Activated naive CD8-positive, alpha-beta T cell (primary cell): ENCODE data around the gene PFDN1.
"Not testable (repeated sequence)": the region's sequence is repeated elsewhere in the genome, so short reads cannot be mapped to it uniquely, and the experiment has no call there.

Experiments
- H3K27ac Mint-ChIP-seq: one replicate; pipeline ENCODE4 v1.8.0; 2021; ENCODE audit warnings: mixed read lengths
- H3K27me3 Mint-ChIP-seq: one replicate; pipeline ENCODE4 v1.8.0; 2021; ENCODE audit warnings: mixed read lengths
- H3K36me3 Mint-ChIP-seq: one replicate; pipeline ENCODE4 v1.8.0; 2021; ENCODE audit warnings: mixed read lengths
- H3K4me1 Mint-ChIP-seq: one replicate; pipeline ENCODE4 v1.8.0; 2021; ENCODE audit warnings: low read depth, mixed read lengths
- H3K4me3 Mint-ChIP-seq: one replicate; pipeline ENCODE4 v1.8.0; 2021; ENCODE audit warnings: mild to moderate bottlenecking, mixed read lengths
- H3K9me3 Mint-ChIP-seq: one replicate; pipeline ENCODE4 v1.8.0; 2021; ENCODE audit warnings: low read depth, mixed read lengths

Gene PFDN1

GRCh38 chr5:140217299-140218026 is 85.4 kb downstream of the PFDN1 start:
- Mint-ChIP-seq H3K27ac (no peak overlapping the region), H3K4me3 (no peak overlapping the region), H3K9me3 (no peaks in the 10 kb centered on the region), H3K27me3 (no peaks in the 10 kb centered on the region), H3K4me1 (peaks cover 26% of the 10 kb centered on the region), H3K36me3 (no peaks in the 10 kb centered on the region)

GRCh38 chr5:140216478-140217074 is 86.3 kb downstream of the PFDN1 start:
- no peak overlapping the region for H3K27ac Mint-ChIP-seq
- H3K27me3 Mint-ChIP-seq: no peaks in the 10 kb centered on the region
- no peaks in the 10 kb centered on the region for H3K9me3 Mint-ChIP-seq
- H3K4me3 Mint-ChIP-seq: no peak overlapping the region
- peaks cover 17% of the 10 kb centered on the region for H3K4me1 Mint-ChIP-seq
- H3K36me3 Mint-ChIP-seq: no peaks in the 10 kb centered on the region

- H3K36me3 Mint-ChIP-seq: peaks cover 2% of the 10 kb centered on the region
- no peak overlapping the region for H3K27ac Mint-ChIP-seq
- peaks cover 7% of the 10 kb centered on the region for H3K4me1 Mint-ChIP-seq
- H3K9me3 Mint-ChIP-seq: no peaks in the 10 kb centered on the region
- H3K4me3 Mint-ChIP-seq: no peak overlapping the region
- no peaks in the 10 kb centered on the region for H3K27me3 Mint-ChIP-seq
Observed at GRCh38 chr5:140215276-140215675, 87.6 kb downstream of the PFDN1 start.

- Mint-ChIP-seq H3K36me3 (peaks cover 2% of the 10 kb centered on the region), H3K27me3 (no peaks in the 10 kb centered on the region), H3K4me1 (peaks cover 3% of the 10 kb centered on the region), H3K4me3 (no peak overlapping the region), H3K9me3 (no peaks in the 10 kb centered on the region), H3K27ac (no peak overlapping the region)
Observed at GRCh38 chr5:140214831-140215230, 88.1 kb downstream of the PFDN1 start.

- Mint-ChIP-seq H3K4me1 (peaks cover 2% of the 10 kb centered on the region), H3K36me3 (peaks cover 2% of the 10 kb centered on the region), H3K9me3 (no peaks in the 10 kb centered on the region), H3K27me3 (no peaks in the 10 kb centered on the region), H3K4me3 (no peak overlapping the region), H3K27ac (no peak overlapping the region)
Observed at GRCh38 chr5:140213370-140213983, 89.4 kb downstream of the PFDN1 start.

- Mint-ChIP-seq H3K4me3 (no peak overlapping the region), H3K36me3 (peaks cover 4% of the 10 kb centered on the region), H3K27ac (no peak overlapping the region), H3K9me3 (no peaks in the 10 kb centered on the region), H3K4me1 (peaks cover 3% of the 10 kb centered on the region), H3K27me3 (no peaks in the 10 kb centered on the region)
Observed at GRCh38 chr5:140208065-140208464, 94.8 kb downstream of the PFDN1 start.

- Mint-ChIP-seq H3K4me3 (no peak overlapping the region), H3K27me3 (no peaks in the 10 kb centered on the region), H3K36me3 (peaks cover 4% of the 10 kb centered on the region), H3K4me1 (peaks cover 3% of the 10 kb centered on the region), H3K27ac (peak overlapping the region; percentile 8), H3K9me3 (no peaks in the 10 kb centered on the region)
Observed at GRCh38 chr5:140207250-140207964, 95.5 kb downstream of the PFDN1 start.

- Mint-ChIP-seq H3K4me3 (no peak overlapping the region), H3K9me3 (no peaks in the 10 kb centered on the region), H3K27me3 (no peaks in the 10 kb centered on the region), H3K36me3 (peaks cover 2% of the 10 kb centered on the region), H3K4me1 (peaks cover 3% of the 10 kb centered on the region), H3K27ac (no peak overlapping the region)
Observed at GRCh38 chr5:140205952-140206351, 96.9 kb downstream of the PFDN1 start.

GRCh38 chr5:140205216-140205615 is 97.7 kb downstream of the PFDN1 start:
- Mint-ChIP-seq H3K27me3 (no peaks in the 10 kb centered on the region), H3K4me3 (no peak overlapping the region), H3K9me3 (no peaks in the 10 kb centered on the region), H3K4me1 (peaks cover 3% of the 10 kb centered on the region), H3K36me3 (peaks cover 2% of the 10 kb centered on the region), H3K27ac (no peak overlapping the region)

GRCh38 chr5:140202610-140203009 is 100.3 kb downstream of the PFDN1 start:
- H3K9me3 Mint-ChIP-seq: no peaks in the 10 kb centered on the region
- no peak overlapping the region for H3K4me3 Mint-ChIP-seq
- peaks cover 4% of the 10 kb centered on the region for H3K36me3 Mint-ChIP-seq
- H3K4me1 Mint-ChIP-seq: peaks cover 2% of the 10 kb centered on the region
- H3K27me3 Mint-ChIP-seq: no peaks in the 10 kb centered on the region
- H3K27ac Mint-ChIP-seq: no peak overlapping the region

GRCh38 chr5:140202078-140202477 is 100.8 kb downstream of the PFDN1 start:
- no peak overlapping the region for H3K4me3 Mint-ChIP-seq
- H3K4me1 Mint-ChIP-seq: no peaks in the 10 kb centered on the region
- H3K27me3 Mint-ChIP-seq: no peaks in the 10 kb centered on the region
- H3K9me3 Mint-ChIP-seq: no peaks in the 10 kb centered on the region
- no peak overlapping the region for H3K27ac Mint-ChIP-seq
- peaks cover 4% of the 10 kb centered on the region for H3K36me3 Mint-ChIP-seq

- not testable (repeated sequence) for H3K27me3 Mint-ChIP-seq, H3K9me3 Mint-ChIP-seq, H3K4me3 Mint-ChIP-seq, H3K36me3 Mint-ChIP-seq, H3K27ac Mint-ChIP-seq, H3K4me1 Mint-ChIP-seq
Observed at GRCh38 chr5:140198915-140199314, 104.0 kb downstream of the PFDN1 start.

GRCh38 chr5:140197023-140197422 is 105.9 kb downstream of the PFDN1 start:
- Mint-ChIP-seq H3K27me3 (no peaks in the 10 kb centered on the region), H3K4me3 (no peak overlapping the region), H3K4me1 (no peaks in the 10 kb centered on the region), H3K9me3 (no peaks in the 10 kb centered on the region), H3K36me3 (peaks cover 10% of the 10 kb centered on the region), H3K27ac (no peak overlapping the region)

- Mint-ChIP-seq H3K27me3 (no peaks in the 10 kb centered on the region), H3K27ac (no peak overlapping the region), H3K9me3 (no peaks in the 10 kb centered on the region), H3K36me3 (peaks cover 10% of the 10 kb centered on the region), H3K4me3 (no peak overlapping the region), H3K4me1 (no peaks in the 10 kb centered on the region)
Observed at GRCh38 chr5:140196115-140196814, 106.6 kb downstream of the PFDN1 start.
